HG03521 (cell line): ENCODE results near the gene TAS1R3.
A peak's percentile ranks its signal among the peaks of the same experiment; 100 is the strongest.

Experiments
- ATAC-seq: cut with Tn5 transposase; IDR thresholded peaks from one replicate; pipeline ENCODE4 v1.9.1; 2021; ENCODE audit warnings: mild to moderate bottlenecking, moderate library complexity; ENCODE audit not compliant: unreplicated experiment

TAS1R3 gene

DNA sequence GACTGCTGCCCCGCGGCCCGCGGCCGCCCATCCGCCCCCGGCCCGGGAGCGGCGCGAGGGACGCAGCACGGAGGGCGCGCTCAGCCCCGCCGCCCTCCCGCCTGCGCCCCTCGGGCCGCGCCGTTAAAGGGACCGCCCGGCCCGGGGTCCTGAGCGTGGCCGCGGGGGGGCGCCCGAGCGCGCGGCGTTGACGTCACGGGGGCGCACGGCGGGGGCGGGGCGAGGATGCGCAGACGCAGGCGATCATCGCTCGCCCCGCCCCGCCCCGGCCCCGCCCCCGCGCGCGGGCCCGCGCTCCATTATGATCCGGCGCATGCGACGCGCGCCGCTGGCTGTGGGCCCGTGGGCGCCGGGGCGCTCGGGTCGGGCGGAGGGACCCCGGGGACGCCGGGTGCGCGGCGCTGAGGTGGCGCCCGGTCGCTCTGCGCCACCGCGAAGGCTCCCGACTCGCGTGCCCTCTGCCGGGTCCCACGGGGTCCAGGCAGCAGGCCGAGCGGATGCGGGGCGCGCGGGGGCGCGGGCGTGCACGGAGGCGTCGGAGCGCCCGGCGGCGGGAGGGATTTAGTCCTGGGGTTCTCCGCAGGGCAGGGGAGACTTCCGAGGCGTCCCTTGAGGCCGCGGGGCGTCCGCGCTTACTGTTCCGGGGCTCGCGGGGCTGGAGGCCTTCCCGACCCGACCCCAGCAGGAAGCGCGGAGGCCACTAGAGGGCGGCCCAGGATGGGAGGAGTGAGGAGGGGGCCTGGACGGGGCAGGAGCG lies 18.4 kb downstream of the TAS1R3 start, which contains the start of gene DVL1:
TSS of gene DVL1 (minus strand) at position 163 of the 757 bp plus-strand sequence. CDS start 353 bp downstream, outside the sequence.
- ATAC-seq, result peak; percentile 69

DNA sequence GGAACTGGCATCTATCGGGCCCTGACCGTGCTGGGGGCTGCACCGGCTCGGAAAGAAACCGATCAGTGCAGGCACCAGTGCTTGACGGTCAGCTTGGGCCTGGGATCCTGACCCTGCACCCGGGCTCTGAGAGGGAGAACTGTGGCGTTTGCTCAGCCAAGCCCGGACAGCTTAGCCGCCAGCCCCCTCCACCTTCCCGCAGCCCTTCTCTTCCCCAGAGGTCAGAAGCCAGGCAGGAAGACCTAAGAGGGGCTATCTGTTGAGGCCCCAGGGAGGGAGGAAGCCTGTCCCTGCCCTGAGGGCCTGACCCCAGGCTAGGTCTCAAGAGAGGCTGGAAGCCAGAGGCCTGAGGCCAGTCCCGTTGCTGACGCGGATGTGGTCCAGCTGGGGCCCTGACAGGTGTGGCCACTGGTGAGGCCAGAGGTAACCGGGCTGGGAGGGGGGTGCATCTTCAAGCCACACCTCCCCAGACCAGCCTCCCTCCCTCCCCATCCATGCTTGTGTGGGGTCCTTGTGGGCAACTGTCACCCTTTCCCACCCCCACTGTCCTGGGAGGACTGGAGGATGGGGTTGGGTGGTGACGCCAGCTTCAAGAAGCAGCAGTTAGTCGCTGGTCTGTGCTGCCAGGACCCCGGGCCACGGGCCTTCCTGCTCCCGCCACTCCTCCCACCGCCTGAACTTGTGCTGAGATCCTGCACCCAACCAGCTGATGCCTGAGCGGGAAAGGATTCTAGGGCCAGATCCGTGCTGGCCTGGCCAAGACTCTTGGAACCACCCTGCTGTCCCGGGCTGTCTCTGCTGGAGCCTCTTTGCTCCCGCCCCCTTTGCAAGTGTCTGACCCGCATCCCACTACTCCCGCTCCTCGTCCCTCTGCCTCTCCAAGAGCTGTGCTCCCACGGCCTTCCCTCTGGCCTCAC lies 20.7 kb downstream of the TAS1R3 start:
- ATAC-seq, result no peak

DNA sequence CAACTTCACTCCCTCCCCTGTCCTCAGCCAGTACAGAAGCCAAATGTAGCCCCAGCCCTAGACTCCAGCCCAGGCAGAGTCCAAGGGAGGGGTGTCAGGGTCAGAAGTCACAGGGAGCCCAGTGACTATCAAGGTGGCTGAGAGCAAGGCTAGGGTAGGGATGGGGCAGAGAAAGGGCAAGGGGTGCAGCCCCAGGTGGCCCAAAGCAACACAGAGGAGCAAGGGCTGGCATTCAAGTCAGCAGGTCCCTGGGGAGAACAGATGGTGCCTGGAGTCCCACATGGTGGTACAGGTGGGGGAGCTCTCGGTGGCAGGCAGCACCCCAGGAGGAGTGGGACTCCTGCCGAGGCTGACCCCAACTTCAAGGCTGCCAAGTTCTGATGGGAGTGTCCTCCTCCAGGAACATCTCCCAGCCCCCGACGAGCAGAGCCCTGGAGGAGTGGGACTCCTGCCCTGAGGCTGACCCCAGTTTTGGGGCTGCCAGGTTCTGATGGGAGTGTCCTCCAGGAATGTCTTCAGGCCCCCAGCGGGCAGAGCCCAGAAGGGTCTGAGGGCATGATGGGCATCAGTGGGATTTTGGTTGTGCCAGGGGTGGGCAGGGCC lies 21.8 kb downstream of the TAS1R3 start:
- ATAC-seq, result no peak

DNA sequence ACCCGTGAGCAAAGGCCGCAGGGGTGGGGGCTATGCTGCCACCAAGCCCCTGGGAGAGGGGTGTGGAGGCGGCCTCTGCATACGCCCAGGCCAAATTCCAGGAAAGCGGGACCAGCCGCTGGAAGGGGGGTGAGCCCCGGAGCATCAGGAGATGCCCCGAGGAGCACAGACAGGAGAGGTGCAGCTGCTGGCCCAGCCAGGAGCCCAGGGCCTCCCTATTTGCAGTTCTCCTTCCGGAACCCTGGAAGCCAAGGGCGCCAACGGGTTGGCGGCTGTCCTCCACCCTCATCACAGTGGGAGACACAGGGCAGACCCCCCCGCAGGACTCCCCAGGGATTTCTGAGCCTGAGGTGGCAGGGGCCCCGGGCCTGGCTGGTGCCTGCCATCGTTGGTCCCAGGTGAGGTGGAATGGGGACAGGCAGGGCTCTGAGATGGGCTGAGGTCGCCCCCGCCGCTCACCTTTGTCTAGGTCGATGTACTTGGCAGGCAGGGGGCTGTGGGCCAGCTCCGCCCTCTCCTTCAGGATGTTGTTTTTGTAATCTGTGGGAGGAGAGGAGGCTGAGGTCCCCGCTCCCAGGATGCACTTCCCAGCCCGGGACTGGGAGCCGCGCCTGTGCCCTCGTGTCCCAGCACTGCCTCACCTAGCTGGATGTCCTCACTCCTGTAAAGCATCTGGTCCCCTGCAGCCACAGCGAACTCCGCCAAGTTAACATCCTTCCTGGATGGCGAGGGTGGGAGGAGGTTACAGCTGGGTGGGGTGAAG lies 22.5 kb downstream of the TAS1R3 start:
- ATAC-seq, result no peak

DNA sequence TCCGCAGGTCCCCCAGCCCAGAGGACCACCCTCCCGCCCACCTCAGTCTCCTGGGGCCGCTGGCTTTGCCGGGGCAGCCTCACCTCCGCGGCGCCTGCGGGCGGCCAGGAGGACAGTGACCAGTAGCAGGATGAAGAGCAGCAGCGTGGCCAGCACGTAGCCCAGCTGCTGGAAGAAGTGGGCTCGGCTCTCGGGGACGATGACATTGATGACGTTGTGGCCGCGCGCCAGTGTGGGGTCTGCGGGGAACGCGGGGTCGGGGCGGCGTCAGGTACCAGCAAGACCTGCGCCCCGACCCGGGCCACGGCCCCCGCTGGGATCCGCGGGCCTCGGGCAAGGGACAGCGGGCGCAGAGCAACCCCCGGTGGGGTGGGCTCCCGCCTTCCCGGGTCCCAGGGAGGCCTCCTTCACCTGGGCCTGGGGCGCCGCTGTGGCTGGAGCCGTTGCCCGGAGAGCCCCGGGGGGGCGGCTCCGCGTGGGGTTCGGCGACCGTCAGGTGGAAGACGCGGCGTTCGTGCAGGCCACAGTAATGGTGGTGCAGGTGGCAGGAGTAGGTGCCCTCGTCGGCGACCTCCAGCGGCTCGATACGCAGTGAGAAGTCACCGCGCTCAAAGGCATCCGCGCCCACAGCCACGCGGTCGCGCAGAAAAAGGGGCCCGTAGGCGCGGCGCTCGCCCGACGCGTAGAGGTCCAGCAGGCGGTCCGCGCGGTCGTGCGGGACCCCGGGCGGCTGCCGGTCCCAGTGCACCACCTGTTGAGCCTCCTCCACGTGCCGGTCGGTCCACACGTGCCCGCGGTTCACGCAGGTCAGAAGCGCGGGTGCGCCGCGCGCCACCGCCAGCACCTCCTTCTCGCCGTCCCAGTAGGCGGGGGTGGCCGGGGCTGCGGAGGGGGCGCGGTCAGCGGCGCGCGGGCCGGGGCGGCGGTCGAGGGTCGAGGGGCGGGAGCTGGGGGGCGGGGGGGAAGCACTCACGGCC lies 23.5 kb downstream of the TAS1R3 start:
- no peak for ATAC-seq

DNA sequence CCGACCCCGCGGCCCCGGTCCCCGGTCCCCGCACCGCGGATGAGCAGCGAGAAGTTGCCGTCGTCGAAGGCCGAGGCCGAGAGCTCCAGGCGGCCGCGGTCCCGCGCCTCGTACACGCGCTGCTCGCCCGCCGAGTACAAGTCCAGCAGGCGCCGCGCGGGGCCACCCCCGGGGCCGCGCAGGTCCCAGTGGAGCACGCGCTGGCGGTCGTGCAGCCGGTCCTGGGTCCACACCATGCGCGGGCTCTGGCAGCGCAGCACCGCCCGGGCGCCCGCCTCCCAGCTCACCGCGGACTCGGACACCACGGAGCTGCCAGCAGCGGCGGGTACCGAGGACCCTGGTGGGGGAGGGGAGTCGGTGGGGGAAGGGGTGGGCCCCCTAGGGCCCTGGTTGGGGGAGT lies 24.3 kb downstream of the TAS1R3 start:
- ATAC-seq, result no peak

DNA sequence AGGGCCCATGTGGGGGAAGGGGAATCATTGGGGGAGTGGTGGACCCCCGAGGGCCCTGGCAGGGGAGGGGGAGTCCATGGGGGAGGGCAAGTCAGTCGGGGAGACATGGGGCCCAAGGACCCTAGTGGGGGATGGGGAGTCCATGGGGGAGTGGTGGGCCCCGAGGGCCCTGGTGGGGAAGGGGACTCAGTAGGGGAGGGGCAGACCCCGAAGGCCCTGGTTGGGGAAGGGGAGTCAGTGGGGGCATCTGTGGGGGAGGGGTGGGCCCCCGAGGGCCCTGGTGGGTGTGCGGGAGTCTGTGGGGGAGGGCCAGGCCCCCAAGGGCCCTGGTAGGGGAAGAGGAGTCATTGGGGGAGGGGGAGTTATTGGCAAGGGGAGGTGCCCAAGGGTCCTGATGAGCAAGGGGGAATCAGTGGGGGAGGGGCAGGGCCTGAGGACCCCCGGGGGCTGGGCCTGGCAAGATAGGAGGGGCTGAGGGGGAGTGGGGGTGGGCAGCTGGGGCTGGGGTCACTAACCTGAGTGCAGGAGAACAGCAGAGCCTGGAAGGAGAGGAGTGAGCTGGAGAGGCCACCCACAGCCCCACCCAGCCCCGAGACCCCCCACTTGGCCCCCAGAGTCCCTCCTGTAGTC lies 25.2 kb downstream of the TAS1R3 start:
- ATAC-seq, result no peak

DNA sequence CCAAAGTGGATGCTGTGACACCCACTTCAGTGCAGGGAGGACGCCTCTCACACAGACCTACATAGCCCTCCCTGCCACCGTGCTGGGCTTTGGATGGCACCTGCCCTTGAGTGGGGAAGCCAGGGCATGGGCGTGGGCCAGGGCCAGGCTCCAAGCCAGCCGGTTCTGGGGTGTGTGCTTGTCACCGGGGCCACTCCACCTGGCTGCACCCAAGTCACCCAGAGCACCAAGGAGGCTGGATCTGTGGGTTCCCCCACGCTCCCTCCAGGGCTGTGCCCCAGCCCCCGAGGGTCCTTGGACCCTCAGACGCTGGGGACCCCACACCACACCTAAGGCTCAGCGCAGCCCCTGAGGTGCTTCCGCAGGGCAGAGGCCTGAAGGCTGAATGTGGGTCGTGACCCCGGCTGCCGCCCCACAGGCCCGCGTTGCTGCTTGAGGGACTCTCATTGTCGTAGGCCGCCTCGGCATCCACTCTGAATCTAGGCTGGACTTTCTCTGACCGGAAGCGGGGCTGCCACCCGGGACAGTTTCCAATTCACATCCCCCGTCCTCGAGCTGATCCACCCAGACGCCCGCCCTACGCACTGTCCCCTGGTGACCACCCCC lies 25.8 kb downstream of the TAS1R3 start:
- no peak for ATAC-seq

DNA sequence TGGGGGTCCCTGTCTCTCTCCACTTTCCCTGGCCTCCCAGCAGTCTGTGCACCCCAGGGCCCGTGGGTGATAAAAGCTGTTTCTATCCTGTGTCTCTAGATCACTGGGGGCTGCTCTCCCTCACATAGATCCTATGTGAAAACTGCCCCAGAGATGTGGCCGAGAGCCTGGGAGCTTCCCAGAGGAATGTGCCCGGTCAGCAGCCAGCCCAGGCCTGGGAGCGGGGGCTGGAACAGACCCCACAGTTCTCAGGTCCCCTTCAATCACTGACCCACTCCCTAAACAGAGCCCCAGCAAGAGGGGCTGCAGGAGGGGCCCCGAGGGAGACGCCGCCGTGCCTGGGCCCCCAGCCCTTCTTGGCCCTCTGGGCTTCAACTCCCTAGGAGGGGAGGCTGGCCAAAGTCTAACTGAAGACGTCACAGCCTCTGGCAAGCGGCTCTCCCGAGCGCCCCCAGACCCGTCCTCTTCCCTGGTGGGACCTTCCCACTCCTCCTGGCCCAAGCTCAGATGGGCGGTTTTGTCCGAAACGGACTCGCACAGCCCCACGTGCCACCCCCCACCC lies 26.9 kb downstream of the TAS1R3 start:
- no peak for ATAC-seq

DNA sequence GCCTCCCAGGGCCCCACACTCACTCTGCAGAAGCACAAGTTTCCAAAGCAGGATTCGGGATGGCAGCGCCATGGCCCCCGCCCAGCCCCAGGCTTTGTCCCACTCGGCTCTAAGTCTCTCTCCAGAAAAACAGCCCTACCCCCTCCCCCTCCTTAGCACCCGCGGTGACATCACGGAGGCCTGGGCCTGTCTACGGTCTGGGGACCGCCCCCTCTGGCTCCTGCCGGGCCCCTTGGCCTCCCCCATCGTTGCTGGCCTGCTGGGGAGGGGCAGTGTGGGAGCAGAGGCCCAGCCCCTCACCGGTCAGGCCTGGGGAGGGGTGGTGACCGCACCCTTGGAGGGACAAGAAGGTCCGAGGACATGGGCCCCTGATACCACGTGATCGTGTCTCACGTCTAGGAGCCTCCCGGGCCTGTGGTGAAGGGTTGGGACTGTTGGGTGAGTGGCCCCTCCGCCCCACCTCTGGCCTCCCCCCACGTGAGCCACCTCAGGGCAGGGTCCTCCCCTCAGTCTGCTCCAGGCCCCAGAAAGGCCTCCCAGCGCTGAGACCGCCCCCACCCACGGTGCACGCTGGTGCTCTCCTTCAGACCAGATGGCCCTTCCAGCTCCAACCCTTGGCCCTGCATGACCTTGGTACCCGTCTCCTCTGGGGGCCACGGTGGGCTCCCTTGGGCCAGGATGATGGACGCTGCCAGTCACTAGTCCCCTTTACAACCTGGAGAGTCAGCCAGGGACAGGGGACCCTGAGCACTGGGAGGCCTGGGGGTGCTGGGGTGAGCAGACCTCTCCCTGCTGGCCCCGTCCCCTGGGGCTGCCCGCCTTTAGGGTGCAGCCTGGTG lies 27.6 kb downstream of the TAS1R3 start, which contains the start of gene MXRA8:
TSS of gene MXRA8 (minus strand) at position 123 of the 839 bp plus-strand sequence. CDS start at position 72, 51 bp downstream.
- ATAC-seq, result no peak

DNA sequence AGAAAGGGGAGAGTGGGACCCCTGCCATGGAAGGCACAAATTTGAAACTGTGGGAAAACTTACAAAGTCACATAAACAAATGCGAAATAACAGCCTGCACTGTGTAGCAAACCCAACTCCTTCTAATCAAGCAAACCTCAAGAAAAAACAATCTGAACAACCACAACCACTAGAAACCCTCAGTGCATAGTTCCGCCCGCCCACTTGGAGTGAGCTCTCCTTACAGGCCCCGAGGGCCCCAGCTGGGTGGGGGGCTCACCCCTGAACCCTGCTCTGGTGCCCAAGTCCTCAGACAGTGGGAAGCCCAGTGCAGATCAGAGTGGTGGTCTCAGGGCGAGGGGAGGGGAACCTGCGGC lies 28.2 kb downstream of the TAS1R3 start:
- ATAC-seq, result no peak

DNA sequence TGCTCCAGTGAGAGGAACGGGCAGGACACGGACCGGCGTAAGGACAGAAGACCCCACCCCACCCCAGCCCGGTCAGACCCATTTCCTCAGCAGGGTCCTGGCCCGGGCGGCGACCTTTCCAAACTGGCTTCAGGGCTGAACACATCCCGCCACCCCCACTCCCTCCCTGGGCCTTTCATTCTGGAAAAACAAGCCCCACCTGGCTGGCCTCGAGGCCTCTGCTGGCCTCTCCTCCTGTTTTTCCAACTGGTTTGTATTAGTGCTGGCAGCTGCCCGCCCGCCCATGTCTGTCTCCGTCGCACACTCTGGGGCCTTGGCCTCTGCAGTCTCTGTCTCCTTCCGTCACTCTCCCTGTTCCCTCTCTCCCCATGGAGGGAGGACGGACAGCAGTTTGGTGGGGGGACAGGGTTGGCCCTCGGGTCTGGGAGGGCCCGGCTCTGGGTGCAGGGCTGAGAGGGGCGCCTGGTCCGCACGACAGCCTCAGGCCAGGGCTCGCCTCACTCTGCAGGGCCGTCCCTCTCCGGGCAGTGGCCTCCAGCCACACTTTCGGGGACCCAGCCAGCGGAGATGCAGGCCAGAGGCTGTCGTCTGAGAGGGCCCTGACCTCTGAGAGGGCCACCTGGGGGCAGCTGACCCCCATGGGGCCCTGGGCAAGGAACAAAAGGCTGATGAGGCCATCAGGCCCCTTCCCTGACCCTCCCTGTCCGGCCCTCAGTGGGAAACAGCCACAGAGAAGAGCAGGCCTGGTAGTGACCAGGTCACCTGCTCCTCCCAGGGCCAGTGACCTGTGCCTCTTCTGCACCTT lies 28.8 kb downstream of the TAS1R3 start:
- ATAC-seq, result no peak

DNA sequence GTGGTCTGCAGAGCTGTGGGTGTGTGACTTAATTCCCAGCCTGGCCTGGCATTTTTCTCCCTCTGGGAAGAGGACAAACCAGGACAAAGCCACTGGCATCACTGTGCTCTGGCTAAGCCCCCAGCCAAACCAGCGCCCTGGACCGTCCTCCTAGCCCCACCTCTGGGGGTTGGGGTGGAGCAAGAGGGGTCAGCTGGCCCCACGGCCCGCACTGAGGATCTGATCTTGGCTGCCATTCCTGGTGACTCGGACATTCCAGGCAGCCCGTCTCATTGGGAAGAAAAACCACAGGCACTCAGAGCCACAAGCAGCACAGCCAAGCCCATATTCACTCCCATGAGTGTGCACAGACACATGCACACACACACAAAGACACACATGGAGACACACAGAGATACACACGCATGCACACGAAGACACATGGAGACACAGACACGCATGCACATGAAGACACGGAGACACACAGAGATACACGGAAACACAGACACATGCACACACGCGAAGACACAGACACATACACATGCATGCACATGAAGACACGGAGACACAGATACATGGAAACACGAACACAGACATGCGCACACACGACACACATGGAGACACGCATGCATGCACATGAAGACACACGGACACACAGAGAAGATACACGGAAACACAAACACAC lies 29.6 kb downstream of the TAS1R3 start:
- ATAC-seq, result no peak

DNA sequence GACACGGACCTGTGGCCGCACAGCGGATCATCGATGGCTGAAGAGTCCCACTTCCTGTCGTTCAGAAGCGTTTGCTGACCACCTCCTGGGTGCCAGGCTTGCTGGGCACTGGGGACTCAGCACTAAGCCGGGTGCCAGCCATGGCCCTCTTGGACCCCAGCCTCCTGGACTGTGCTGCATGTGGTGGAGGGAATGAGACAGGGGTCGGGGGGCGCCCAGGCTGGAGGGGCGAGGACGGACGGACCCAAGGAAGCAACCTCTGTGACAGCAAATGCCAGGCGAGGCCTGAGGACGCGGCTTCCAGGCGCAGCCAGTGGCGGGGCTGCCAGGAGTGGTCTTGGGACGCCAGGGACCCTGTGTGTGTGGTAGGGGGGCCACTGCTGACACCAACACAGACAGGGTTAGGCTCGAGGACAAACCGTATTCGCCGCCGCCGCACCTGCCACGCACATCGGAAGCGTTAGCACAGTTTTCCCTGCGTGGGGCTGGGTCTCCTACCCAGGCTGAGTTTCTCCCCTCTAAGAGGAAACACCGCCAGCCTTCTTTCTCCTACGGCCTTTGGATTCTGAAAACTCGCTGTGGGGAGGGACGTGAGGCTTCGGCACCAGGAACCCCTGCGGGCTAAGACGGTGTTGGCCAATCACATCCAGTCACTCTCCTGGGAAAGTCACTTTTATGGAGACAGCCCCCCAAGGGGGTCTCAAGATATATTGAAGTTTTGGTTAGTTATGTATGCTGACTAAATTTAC lies 30.3 kb downstream of the TAS1R3 start:
- ATAC-seq, result no peak

DNA sequence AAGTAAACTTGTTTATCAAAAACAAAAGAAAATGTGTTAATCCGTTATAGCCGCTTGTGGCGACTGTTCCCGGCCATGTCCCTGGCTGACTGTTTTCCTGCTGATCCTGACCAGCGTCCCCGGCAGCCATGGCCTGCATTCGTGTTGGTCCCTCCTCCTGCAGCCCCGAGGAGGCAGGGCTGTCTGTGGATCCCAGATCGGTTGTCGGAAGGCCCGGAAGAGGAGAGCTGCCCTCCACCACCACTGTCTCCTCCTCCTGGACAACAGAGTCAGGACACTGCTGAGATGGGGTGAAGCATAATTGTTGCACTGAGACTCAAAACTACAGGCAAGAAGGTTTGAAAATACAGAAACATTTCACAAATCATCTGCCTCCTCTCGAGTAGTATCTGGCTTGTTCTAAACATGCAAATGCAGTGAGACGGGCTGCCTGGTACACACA lies 30.9 kb downstream of the TAS1R3 start:
- no peak for ATAC-seq
